ENCODE data around the gene KIF15.

The KIF15 gene

DNA sequence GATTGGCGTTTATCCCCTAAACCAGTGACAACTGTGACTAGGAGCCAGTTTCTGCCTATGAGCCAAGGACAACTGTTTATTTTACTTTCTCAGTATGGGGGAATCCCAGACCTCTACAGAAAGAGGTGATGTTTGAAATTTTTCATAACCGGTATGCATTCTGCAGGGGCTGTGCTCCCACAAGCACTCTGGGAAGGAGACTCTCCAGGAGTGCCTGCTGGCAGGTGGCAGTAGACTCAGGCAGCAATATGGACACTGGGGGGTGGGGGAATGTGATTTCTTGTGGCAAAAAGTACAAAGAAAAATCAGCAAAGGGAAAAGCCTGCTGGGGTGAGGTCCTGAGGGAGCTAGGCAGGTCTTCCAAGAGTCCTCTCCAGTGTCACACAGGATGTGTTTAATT is 118.7 kb downstream of the KIF15 start:
- no peak for DNase-seq

DNA sequence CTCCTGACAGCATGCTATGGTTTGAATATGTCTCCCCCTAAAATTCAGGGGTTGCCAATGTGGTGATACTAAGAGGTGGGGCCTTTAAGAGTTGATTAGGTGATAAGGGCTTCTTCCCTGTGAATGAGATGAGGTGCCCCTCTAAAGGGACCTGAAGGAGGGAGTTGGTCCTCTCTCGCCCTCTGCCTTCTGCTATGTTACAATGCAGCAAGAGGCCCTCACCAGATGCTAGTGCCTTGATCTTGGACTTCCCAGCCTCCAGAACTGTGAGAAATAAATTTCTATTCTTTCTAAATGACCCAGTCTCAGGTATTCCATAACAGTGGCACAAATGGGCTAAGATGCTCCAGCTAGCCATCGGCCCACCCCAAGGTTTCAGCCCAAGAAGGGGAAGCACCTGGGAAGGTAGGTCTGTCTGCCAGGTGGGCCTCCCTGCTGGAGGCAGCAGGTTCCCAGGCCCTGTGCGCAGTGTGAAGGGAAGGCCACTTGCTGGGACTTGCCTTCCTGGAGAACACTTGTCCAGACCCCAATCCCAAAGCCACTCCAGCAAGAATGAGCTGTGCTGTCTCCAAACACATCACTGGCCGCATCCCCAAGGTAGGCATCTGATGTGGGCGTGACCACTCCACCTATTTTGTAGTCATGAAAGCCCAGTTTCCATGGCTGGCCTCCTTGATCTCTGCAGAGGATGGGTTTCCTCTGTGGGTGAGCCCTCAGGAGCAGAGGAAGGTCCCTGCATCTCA is 121.8 kb downstream of the KIF15 start:
- DNase-seq = no peak

DNA sequence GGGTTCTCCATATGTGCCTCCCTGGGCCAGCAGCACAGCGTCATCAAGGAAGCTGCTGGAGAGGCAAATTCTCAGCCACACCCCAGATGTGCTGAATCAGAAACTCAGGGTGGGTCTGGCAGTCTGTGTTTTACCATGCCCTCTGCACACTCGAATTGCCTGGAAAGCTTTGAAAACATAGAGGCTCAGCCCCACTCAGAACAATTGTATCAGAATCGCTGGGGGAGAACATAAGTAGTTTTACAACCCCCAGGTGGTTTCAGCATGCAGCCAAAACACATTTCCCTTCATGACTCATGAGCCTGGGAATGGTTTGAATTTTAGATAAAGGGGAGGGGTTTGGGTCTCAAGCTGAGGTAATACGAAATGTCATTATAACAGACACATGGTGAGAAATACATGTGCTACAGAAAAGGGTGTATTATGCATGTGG is 122.4 kb downstream of the KIF15 start:
- no peak for DNase-seq

DNA sequence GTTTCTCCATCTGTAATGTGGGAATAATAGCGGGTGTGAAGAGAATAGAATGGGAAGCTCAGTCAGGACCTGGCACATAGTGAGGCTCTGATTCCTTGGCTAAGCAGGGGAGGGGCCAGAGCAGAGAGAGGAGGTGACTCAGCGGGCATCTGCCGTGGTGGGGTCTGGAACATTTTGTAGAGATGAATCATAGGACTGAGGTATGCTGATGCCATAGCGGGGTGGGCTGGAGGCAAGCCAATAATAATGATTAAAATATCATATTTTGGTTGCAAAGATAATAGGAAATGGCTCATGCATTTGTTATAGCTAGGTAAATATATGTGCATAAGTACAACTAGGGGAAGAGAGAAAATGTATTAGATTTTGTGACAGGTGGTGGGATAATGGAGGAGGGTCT is 124.0 kb downstream of the KIF15 start:
- no peak for DNase-seq

DNA sequence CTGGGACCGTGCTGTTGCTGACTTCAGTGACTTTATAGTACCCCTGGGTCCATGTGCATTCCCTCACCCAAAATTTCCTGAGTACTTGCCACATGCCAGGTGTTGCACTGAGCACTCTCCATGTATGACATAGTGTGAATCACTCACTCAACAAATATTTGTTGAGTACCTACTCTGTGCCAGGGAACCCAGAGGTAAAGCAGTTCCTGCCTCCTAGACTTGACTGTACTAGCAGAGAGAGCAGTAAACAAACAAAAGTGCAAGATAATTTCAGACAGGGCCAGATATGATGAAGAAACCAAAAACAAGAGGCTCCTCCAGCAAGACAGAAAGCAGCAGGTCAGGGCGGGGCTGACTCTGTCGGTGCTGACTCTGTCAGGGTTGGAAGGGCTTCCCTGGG is 125.0 kb downstream of the KIF15 start:
- no peak for DNase-seq

DNA sequence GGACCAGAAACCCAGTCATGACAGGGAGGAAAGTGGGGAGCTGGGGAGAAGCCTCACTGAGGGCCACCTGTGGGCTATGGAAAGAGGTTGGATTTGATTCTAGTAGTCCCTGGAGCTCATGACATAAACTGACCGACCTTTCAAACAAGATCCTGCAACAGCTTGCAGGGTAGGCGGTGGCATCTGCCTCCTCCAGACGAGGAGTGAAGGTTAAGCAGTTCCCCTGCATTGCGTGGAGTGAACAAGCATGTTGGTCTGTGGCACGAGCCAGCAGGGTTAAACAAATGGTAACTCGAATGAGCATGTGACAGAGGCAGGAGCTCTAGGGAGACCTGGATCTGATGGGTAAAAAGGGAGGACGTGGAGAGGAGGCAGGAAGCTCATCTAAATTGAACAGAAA is 125.5 kb downstream of the KIF15 start:
- DNase-seq = no peak

DNA sequence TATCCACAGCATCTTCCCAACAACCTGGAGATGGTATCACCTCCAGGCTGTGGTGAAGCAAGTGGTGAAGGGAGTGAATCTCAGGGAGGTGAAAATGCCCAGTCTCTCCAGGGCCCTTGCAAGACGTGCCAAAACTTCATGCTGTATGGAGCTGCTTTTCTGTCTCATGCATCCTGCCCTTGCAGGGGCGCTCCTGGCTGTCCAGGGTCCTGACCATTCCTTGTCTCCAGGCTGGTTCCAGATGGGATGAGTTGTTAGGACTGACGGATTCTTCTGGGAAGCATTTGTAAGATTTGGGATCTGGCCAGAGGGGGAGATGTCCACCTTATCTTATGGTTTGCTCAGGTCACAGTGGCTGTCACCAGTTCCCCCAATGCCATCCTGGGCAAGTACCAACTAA is 128.7 kb downstream of the KIF15 start:
- DNase-seq = no peak

DNA sequence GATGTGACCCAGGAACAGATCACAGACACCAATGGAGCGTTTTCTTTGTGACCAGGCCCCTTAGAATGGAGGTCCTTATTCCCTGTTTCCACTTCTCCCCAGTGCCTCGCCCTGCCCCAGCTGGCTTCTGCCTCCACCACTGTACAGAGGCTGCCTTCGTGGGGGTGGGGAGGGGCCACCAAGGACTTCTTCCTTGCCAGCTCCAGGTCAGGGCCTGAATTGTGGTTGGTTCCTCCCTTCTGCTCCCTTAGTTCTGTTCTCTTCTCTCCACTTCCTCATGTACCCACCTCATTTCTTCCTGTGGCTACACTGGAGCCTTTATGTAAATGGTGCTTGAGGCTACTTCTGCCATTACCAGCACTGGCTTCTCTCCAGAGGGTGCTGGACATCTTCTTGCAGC is 129.3 kb downstream of the KIF15 start:
- DNase-seq = no peak

DNA sequence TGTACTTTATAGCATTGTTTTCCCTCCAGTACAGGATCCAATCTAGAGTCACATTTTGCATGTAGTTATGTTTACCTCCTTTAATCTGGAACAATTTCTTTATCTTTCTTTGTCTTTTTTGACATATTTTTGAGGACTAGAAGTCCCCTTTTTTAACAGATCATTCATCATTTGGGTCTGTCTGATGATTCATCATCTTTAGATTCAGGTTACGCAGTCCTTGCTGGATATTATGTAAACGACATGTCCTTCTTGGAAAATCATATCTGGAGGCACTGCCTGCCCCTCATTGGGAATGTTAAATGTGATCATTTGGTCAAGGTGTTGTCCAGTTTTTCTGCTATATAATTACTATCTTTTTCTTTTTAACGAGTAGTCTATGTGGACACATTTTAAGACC is 131.1 kb downstream of the KIF15 start:
- no peak for DNase-seq

DNA sequence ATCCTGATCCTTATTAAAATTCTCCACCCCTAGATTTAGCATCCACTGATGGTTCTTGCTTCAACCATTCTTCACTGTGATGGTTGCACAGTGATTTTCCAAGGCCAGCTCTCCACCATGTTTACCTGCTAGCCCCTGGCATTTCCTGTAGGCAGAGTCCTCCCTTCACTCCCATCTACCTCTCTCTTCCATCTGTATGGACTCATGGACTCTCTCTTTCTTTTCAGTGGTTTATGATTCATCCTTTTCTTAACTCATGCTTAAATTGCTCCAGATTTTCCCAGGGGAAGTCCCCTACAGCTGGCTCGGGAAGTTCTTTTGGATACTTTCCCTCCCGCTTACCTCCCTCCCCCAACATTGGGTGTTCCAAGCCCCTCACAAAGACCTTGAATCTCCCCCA is 131.5 kb downstream of the KIF15 start:
- DNase-seq = no peak

DNA sequence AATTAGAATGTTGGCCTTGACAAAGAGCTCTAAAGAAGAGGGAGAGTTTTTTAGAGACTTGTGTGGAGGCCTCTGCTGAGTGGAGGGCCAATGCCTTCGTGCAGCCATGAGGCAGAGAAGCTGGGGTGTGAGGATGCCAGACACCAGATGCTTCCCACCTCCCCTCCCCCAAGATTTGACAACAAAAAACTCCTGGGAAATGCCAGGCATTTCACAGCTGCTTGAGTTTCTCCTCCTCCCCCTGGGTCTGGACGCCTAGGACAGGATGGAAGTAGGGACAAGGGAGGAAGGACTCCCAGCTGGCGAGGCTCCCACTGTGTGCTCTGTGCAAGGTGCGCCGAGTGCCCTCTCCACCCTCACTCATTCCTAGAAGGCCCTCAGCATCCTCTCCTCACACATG is 132.9 kb downstream of the KIF15 start:
- DNase-seq = no peak

DNA sequence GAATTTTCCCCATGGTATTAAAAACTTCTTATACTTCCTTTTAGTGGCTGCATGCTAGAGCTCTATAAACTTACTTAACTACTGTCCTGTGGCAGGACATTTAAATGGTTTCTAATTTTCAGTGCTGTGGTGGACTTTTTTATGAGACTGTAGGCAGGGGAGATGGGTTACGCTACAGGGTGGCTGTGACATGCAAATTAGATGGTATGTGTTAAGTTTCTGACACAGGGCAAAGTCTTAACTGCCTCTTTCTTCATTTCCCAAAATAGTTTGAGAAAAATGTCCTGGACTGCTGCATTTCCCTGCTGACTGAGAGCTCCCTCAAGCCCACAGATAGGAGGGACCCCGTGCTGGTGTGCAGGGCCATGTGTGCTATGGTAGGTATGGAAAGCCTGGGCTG is 134.8 kb downstream of the KIF15 start:
- DNase-seq = no peak

DNA sequence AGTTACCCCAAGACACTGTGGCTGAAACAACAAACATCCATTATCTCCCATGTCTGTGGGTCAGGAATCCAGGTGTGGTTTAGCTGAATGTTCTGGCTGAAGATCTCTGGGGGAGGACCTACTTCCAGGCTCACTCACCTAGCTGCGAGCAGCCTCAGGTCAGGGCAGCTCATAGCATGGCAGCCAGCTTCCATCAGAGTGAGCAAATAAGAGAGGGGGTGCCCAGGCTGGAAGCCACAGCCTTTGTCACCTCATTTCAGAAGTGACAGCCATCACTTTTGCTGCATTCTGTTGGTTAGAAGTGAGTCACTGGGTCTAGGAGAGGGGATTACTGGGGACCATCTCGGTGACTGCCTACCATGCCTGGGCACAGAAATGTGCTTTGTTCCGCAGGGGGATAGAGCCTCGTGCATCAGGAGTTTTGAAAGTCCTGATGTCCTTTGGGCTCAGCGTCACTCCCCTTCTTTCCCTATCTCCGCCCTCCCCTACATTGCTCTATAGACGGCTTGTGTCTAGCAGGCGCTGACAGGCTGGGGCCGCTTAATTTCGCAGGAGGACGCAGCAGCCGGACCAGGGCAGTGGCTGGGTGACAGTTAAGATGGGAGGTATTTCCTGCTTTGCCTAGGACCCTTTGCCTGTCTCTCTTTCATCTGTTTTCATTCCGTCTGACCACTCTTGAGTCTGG is 138.2 kb downstream of the KIF15 start:
- DNase-seq = no peak

DNA sequence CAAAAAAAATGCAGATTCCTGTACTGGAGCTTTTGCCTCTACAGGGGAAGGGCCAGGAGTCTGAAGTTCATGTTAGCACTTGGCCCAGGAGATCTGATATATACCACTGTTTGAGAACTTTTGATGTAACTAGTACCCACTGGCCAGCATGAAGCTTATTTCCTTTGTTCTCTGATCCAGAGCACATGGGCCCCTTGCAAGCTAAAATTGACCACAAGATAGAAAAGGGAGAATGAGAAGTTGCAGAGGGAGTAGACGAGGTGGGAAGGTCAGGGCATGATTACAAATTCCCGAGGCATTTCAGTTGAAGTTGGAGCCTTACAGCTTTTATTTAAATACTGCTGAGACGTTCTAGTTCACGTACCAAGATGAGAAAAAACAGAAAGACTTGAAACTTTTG is 141.0 kb downstream of the KIF15 start:
- no peak for DNase-seq
